OCI-LY3 (cell line): ENCODE data around the gene FNIP1.

Experiments
- CTCF ChIP-seq: fragments of 200-600, 300-600 bp; sonication (generic); IDR thresholded peaks from 2 replicates; pipeline ENCODE4 v1.5.1; 2014; ENCODE audit warnings: antibody characterized with exemption, low read length, low read depth
- EZH2phosphoT487 ChIP-seq: fragments of 200-600 bp; shearing (Covaris generic); IDR thresholded peaks from 2 replicates; pipeline ENCODE4 v1.6.1; 2018; ENCODE audit warnings: antibody characterized with exemption, mixed run types, low read depth

- TF ChIP-seq CTCF (no peak), EZH2phosphoT487 (no peak)
These were observed 188.2 kb downstream of the FNIP1 start for GRCh38 chr5:131608597-131608996.
